ENCODE measurements around the gene PDK2.

GRCh38 chr17:50095626-50096037 lies 481 bp downstream of the PDK2 start:
- no peak for TF ChIP-seq POLR2A (IDR thresholded peaks at IDR 0.05)
- TF ChIP-seq CTCF (IDR thresholded peaks at IDR 0.05), result no peak
- no peak for TF ChIP-seq POLR2AphosphoS5 (IDR thresholded peaks at IDR 0.05)
